Upper lobe of left lung (tissue), 4 donors: ENCODE data around the gene VMP1.

ENCODE experiments used
- CTCF ChIP-seq, 6 experiments: fragments of 450-650 bp in 4 of 6; fragments of 200-600 bp in 2 of 6; sonication (generic) in 2 of 6; IDR thresholded peaks; one replicate each; pipeline ENCODE4 v1.5.1; 2016 to 2019; ENCODE audit warnings: antibody characterized with exemption in 6 of 6
- POLR2A ChIP-seq, 4 donors: fragments of 450-650 bp; IDR thresholded peaks; one replicate each; pipeline ENCODE4 v1.5.1; 2016 to 2017; ENCODE audit warnings: antibody characterized with exemption in 4 of 4, mild to moderate bottlenecking in 2 of 4

GRCh38 chr17:59763861-59764260, 56.4 kb downstream of the VMP1 start:
- TF ChIP-seq POLR2A (IDR thresholded peaks at IDR 0.05) (no peak), CTCF (IDR thresholded peaks at IDR 0.05) (no peak)
